Stomach (tissue), 4 donors: ENCODE data around the gene DENND4C.

Experiments
- CTCF ChIP-seq, 7 experiments: fragments of 450-650 bp in 4 of 7; fragments of 200-600 bp in 3 of 7; sonication (generic) in 3 of 7; IDR thresholded peaks; one replicate each; pipeline ENCODE4 v1.5.1; 2016 to 2019; ENCODE audit warnings: antibody characterized with exemption in 7 of 7, control low read depth in 2 of 7, mild to moderate bottlenecking in 1 of 7
- POLR2A ChIP-seq, 4 donors: fragments of 450-650 bp; IDR thresholded peaks; one replicate each; pipeline ENCODE4 v1.6.1; 2016; ENCODE audit warnings: antibody characterized with exemption in 4 of 4, control low read depth in 2 of 4, mild to moderate bottlenecking in 1 of 4, moderate library complexity in 1 of 4

GRCh38 chr9:19230355-19231125, at the start of gene DENND4C:
- peak in 2 of 7 experiments; percentile 9 to 27 for TF ChIP-seq CTCF (IDR thresholded peaks at IDR 0.05)
- TF ChIP-seq POLR2A (IDR thresholded peaks at IDR 0.05) = peak in 1 of 4 donors; percentile 48
